NCI-H345 (cell line): Measurements from ENCODE around the gene SH3PXD2B.
"Not testable (repeated sequence)": the region's sequence is repeated elsewhere in the genome, so short reads cannot be mapped to it uniquely, and the experiment has no call there.

Experiments used
- DNase-seq: peaks from one replicate; lab custom pipeline; 2025; lab: John Stamatoyannopoulos, UW

Gene SH3PXD2B

GRCh38 chr5:172302047-172302710, 152.1 kb downstream of the SH3PXD2B start:
- DNase-seq = no peak

DNA sequence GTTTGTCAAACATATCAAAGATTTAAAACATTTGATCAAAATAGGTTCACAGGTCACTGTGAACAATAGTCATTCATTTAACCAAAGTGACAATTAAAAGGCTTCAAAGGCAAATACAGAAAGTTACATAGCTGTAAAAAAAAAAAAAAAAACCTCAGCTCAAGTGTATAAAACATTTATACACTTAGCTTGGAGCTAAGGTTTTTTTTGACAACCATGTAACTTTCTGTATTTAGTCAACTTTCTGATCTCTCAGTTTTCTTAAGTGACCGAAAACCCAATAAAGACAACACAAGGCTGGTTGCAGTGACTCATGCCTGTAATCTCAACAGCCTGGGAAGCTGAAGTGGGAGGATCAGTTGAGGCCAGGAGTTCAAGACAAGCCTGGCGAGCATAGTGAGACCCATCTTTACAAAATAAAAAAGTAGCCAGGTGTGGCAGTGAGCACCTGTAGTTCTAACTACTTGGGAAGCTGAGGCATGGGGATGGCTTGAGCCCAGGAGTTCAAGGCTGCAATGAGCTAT, 154.3 kb downstream of the SH3PXD2B start:
- DNase-seq = no peak

DNA sequence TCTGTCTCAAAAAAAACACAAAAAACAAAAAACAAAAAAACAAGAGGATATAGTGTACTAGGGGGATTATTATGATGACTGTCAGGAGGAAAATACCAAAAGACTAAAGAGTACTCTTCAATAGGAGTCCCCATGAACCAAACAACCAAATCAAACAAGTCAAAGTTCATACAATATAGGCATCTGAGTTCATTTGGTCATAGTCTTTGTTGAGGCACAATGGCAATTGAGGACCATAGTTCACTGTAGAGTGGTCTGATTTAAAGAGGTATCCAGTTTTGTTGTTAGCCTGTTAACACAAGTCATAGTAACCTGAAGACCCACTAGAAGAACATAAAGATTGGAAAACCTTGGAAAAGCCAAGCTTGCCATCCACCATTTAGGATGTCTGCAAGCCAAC, 159.5 kb downstream of the SH3PXD2B start:
- DNase-seq = no peak

DNA sequence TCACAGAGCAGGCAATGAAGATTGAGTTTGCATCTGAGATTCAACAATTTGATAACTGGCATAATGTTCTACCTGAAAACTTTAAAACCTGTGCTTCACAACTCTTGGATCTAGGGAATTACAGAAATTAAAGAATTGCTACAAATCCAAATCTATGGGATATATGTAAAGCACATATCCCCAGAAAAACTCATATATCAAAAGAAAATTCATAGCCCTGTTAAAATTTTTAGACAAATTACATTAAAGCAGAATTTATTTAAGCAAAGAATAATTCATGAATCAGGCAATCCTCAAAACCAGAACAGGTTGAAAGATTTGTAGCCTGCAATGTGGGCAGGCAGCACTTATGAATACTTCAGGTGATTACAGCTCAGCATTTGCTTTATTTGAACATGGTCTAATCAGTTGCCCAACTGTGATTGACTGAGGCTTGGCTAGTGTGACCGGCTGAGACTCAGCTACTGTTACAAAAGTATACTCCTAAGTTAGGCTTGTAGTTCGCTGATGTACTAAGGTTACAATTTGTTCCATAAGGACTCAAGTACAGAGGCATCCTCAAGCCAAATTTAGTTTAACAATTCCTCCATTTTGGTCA, 160.5 kb downstream of the SH3PXD2B start:
- DNase-seq = no peak

- peak; percentile 82 for DNase-seq
These were observed 161.1 kb downstream of the SH3PXD2B start for GRCh38 chr5:172293054-172293744.

GRCh38 chr5:172291837-172292236, 162.5 kb downstream of the SH3PXD2B start:
- DNase-seq = not testable (repeated sequence)

GRCh38 chr5:172288465-172288864, 165.9 kb downstream of the SH3PXD2B start:
- DNase-seq = no peak

DNA sequence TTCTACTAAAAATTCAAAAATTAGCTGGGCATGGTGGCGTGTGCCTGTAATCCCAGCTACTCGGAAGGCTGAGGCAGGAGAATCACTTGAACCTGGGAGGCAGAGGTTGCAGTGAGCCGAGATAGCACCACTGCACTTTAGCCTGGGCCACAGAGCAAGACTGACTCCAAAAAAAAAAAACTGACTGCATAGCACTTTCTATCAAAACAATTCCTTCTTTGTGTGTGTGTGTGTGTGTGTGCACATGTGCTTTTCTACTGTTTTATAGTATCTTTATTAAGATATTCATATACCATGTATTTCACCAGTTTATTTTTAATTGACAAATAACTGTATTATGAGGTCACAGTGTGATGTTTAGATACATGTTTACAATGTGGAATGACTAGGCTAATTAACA, 167.2 kb downstream of the SH3PXD2B start:
- not testable (repeated sequence) for DNase-seq

- DNase-seq = no peak
These were observed 168.8 kb downstream of the SH3PXD2B start for GRCh38 chr5:172285226-172286143.

DNA sequence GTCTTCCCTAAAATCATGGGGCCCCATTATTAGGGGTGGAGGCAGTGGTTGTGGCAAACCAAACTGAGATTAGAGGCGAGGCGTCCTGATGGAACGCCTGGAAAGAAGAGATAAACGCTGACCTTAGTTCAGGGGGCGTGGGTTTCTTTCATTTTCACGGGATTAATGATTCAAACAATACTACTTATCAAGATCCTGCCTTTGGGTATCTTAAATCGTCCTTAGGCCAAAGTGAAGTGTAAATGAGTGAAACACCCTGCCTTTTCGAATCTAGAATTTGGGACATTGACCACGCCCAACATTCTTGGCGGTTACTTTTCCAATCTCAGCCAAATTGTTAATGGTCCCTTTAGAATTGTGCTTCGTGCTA, 169.7 kb downstream of the SH3PXD2B start:
- no peak for DNase-seq

DNA sequence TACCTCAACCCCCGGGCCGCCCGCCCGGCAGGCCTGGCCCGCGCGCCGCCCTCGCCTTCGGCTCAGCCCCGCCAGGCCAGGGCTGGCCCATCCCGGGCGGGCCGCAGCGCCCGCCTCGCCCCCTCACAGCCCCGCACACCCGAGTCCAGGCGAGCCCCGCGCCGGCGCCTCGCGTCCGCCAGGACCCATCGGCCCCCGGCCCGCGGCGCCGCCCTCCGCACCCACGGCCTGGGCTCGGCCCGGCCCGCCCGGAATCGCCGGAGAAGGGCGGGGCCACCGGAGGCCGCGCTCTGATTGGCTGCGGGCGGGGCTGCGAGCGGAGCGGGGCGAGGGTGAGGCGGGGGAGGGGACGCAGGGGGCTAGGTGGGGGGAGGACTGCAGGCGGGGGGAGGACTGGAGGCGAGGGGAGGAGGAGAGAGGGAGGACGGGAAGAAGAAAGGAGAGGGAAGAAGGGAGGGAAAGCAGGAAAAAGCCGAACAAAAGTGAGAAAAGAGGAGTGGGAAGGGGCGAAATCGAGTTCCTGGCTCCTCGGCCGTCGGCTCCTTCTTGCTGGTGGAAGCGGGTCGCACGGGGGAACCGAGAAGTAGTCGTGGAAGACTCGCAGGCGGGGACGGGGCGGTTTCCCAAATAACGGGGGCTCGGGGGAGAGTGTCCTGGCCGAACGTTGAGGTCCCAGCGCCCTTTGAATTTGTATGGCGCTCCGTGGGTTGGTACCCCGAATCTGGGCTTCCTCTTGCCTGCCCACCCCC, 170.3 kb downstream of the SH3PXD2B start:
- DNase-seq = peak; percentile 89

DNA sequence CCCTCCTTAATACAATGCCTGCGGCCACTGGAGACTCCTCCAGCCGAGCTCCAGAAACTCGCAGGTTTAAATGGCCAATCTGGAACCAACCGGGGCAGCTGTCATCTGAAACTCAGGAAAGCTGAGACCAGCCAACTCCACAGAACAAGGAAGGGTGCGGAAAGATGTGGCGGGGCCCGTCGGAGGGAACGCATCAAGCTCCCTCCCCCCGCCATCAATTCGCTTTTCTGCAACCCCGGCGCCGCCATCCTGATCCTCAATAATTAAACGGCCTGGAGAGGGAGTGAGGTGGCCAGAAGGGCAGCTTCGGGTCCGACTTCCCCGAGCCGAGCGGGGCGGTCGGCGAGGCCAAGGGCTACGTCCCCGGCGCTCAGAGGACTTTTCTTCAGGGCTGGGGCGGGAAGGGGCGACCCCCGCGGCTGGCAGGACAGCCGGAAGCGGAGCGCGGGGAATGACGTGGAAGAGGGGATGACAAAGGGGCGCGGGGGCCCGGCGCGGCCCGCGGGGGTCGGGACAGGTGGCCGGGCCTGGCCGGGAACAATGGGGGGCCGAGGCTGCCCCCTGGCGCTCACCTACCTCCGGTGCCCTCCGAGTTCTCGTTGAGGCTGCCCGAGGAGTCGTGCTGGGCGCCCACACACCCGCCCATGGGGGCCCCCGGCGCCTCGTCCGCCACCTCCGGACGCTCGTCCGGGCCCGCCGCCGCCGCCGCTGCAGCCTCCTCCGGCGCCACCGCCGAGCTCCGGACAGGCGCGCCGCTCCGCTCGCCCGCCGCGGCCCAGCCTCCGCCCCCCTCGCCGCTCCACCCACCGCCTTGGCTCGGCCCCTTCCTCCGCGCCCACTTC, 171.1 kb downstream of the SH3PXD2B start, which contains the start of gene UBTD2:
UBTD2 (minus strand) TSS at position 745 of the 842 bp plus-strand sequence; CDS start at position 646, 99 bp downstream.
- peak; percentile 88 for DNase-seq

GRCh38 chr5:172282272-172283019, 171.9 kb downstream of the SH3PXD2B start:
- DNase-seq = no peak

- no peak for DNase-seq
These were observed 173.0 kb downstream of the SH3PXD2B start for GRCh38 chr5:172281346-172281745.

DNA sequence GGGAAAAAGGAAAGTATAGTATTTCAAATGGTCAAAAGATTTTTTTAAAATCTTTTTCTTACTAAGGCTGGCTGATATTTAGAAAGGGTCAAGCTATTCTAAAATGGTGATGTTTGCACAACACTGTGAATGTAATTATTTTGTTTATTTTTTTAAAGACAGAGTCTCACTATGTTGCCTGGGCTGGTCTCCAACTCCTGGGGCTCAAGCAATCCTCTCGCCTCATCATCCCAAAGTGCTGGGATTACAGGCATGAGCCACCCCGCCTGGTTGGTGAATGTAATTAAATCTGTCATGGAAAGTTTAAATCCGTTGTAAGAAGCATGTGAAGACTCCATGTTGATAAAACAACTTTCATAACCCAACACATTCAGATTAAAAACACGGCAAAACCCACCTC, 173.4 kb downstream of the SH3PXD2B start:
- no peak for DNase-seq

DNA sequence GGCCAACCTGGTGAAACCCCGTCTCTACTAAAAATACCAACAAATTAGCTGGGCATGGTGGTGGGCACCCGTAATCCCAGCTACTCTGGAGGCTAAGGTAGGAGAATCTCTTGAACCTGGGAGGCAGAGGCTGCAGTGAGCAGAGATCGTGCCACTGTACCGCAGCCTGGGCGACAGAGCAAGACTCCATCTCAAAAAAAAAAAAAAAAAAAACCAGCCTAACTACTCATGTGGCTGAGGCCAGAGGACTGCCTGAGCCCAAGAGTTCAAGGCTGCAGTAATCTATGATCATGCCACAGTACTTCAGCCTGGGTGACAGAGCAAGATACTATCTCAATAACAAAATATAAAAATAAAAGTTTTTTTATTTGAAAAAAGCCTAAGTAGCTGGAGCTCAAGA, 174.0 kb downstream of the SH3PXD2B start:
- no peak for DNase-seq

GRCh38 chr5:172278356-172278755, 176.0 kb downstream of the SH3PXD2B start:
- no peak for DNase-seq

- no peak for DNase-seq
These were observed 178.1 kb downstream of the SH3PXD2B start for GRCh38 chr5:172276214-172276613.
